HepG2 (cell line): ENCODE results near the gene UTP15. TPM values are rescaled to one million over a fixed set of nuclear protein-coding genes. Genes with fewer than 3 reads are reported as not detected.

Source experiments
- ATAC-seq: fragments of 200-7000 bp; cut with Tn5 transposase; 3 replicates; pipeline ENCODE4 v1.9.1; 2020; ENCODE audit warnings: mild to moderate bottlenecking, moderate library complexity
- BruUV-seq: library from RNA; stranded (reverse); fragments of 400-500 nt; replicated peaks from 2 replicates; lab custom pipeline; 2021; lab: Mats Ljungman, UMichigan
- CTCF ChIA-PET: fragments of 300-600 bp; formaldehyde crosslinking; extraction: SDS; loops from one replicate; lab custom pipeline; 2021; ENCODE audit warnings: low total read pairs, inconsistent platforms, low intra/inter-chr PET ratio; lab: Yijun Ruan, JAX
- POLR2A ChIA-PET: fragments of 350-600 bp; sonication (Branson Sonifier 250); formaldehyde crosslinking; loops from one replicate; lab custom pipeline; 2020; ENCODE audit warnings: antibody characterized with exemption, inconsistent platforms; lab: Yijun Ruan, JAX
- DNase-seq: peaks from one replicate; pipeline ENCODE4 v3.0.0-alpha.2; 2015; ENCODE audit warnings: low spot score
- FAIRE-seq: peaks from 3 replicates; lab custom pipeline; 2011; peaks lifted over from hg19 to GRCh38; lab: Jason Lieb, UNC
- H2AFZ ChIP-seq: one replicate; pipeline ENCODE4 v1.6.1; 2011; ENCODE audit warnings: low read length, inconsistent platforms
- H3K27ac ChIP-seq: fragments of 300-600 bp; 3 replicates; pipeline ENCODE4 v1.8.0; 2011; ENCODE audit warnings: mixed run types, mild to moderate bottlenecking, mixed read lengths, low read length, inconsistent platforms; ENCODE audit not compliant: insufficient read depth; ENCODE audit errors: extremely low read length
- H3K27me3 ChIP-seq, 2 experiments: fragments of 200-600 bp in 1 of 2; 2 replicates in 1 of 2; 3 replicates in 1 of 2; pipeline versions ENCODE4 v1.6.0 to v1.8.0; 2011; ENCODE audit warnings: low read length in 2 of 2, mild to moderate bottlenecking in 2 of 2, moderate library complexity in 2 of 2, inconsistent platforms in 1 of 2; ENCODE audit not compliant: insufficient read depth in 2 of 2, control insufficient read depth in 1 of 2
- H3K36me3 ChIP-seq, 2 experiments: fragments of 200-600 bp in 1 of 2; replicated peaks in 1 of 2; 2 replicates in 1 of 2; 3 replicates in 1 of 2; pipeline versions ENCODE4 v1.5.1 to v1.8.0; 2011; ENCODE audit warnings: low read length in 2 of 2, inconsistent platforms in 1 of 2; ENCODE audit not compliant: insufficient read depth in 2 of 2, control insufficient read depth in 1 of 2
- H3K4me1 ChIP-seq: 2 replicates; pipeline ENCODE4 v1.5.1; 2012; ENCODE audit warnings: low read length, inconsistent platforms; ENCODE audit not compliant: insufficient read depth
- H3K4me2 ChIP-seq: 2 replicates; pipeline ENCODE4 v1.6.0; 2011; ENCODE audit warnings: low read depth, low read length, inconsistent platforms
- H3K4me3 ChIP-seq, 3 experiments: fragments of 200-600 bp in 1 of 3; sonication (generic), shearing (Covaris generic) in 1 of 3; replicated peaks in 1 of 3; 2 replicates each; pipeline ENCODE4 v1.5.1; 2011 to 2016; ENCODE audit warnings: low read length in 3 of 3, inconsistent platforms in 2 of 3, low read depth in 2 of 3, mild to moderate bottlenecking in 2 of 3, control low read depth in 1 of 3, mixed read lengths in 1 of 3; ENCODE audit not compliant: insufficient read depth in 1 of 3
- H3K79me2 ChIP-seq: one replicate; pipeline ENCODE4 v1.6.1; 2011; ENCODE audit warnings: low read length, inconsistent platforms; ENCODE audit not compliant: insufficient read depth
- H3K9ac ChIP-seq: 2 replicates; pipeline ENCODE4 v1.6.0; 2011; ENCODE audit warnings: mild to moderate bottlenecking, low read depth, low read length, inconsistent platforms; ENCODE audit not compliant: insufficient read depth
- H3K9me3 ChIP-seq: 2 replicates; pipeline ENCODE4 v1.5.1; 2012; ENCODE audit warnings: mild to moderate bottlenecking, low read length
- H4K20me1 ChIP-seq: 2 replicates; pipeline ENCODE4 v1.6.0; 2011; ENCODE audit warnings: inconsistent platforms, mild to moderate bottlenecking, low read length, moderate library complexity; ENCODE audit not compliant: insufficient read depth
- ADNP ChIP-seq: sonication (generic); formaldehyde crosslinking; IDR thresholded peaks from 2 replicates; pipeline ENCODE4 v1.4.0; 2020; ENCODE audit warnings: missing genetic modification reagents
- AFF4 ChIP-seq: sonication (generic); formaldehyde crosslinking; IDR thresholded peaks from 2 replicates; pipeline ENCODE4 v1.4.0; 2020; ENCODE audit warnings: missing genetic modification reagents
- BCL3 ChIP-seq: sonication (generic); formaldehyde crosslinking; IDR thresholded peaks from 2 replicates; pipeline ENCODE4 v1.5.1; 2020; ENCODE audit warnings: mild to moderate bottlenecking, missing genetic modification reagents, moderate library complexity
- DMTF1 ChIP-seq: sonication (generic); formaldehyde crosslinking; IDR thresholded peaks from 2 replicates; pipeline ENCODE4 v1.4.0; 2020; ENCODE audit warnings: mild to moderate bottlenecking, missing genetic modification reagents
- GABPB1 ChIP-seq: IDR thresholded peaks from 2 replicates; pipeline ENCODE4 v1.6.1; 2016; ENCODE audit warnings: mild to moderate bottlenecking, missing genetic modification reagents, moderate library complexity, missing compliant biosample characterization
- RARA ChIP-seq: IDR thresholded peaks from 2 replicates; pipeline ENCODE4 v1.6.1; 2016; ENCODE audit warnings: missing genetic modification reagents, missing compliant biosample characterization
- RBAK ChIP-seq: sonication (generic); formaldehyde crosslinking; IDR thresholded peaks from 2 replicates; pipeline ENCODE4 v1.5.1; 2020; ENCODE audit warnings: mild to moderate bottlenecking, missing genetic modification reagents
- SALL2 ChIP-seq: sonication (generic); formaldehyde crosslinking; IDR thresholded peaks from 2 replicates; pipeline ENCODE4 v1.8.1; 2023; ENCODE audit warnings: mild to moderate bottlenecking, missing genetic modification reagents, inconsistent platforms
- SAP130 ChIP-seq: IDR thresholded peaks from 2 replicates; pipeline ENCODE4 v1.6.1; 2016; ENCODE audit warnings: low read depth
- SNAI1 ChIP-seq: sonication (generic); formaldehyde crosslinking; IDR thresholded peaks from 2 replicates; pipeline ENCODE4 v1.5.0; 2020; ENCODE audit warnings: mild to moderate bottlenecking, missing genetic modification reagents, borderline replicate concordance
- ZBTB20 ChIP-seq: sonication (generic); formaldehyde crosslinking; IDR thresholded peaks from 2 replicates; pipeline ENCODE4 v1.8.1; 2023; ENCODE audit warnings: missing genetic modification reagents, low read depth, mild to moderate bottlenecking, borderline replicate concordance
- ZNF414 ChIP-seq: sonication (generic); formaldehyde crosslinking; IDR thresholded peaks from 2 replicates; pipeline ENCODE4 v1.5.0; 2020; ENCODE audit warnings: missing genetic modification reagents
- WGBS: methylation state at CpG from one replicate; pipeline ENCODE4 v1.1.6; 2017; ENCODE audit warnings: low lambda C conversion rate; 5-methylcytosine and 5-hydroxymethylcytosine counted together
- in situ Hi-C: cut with HindIII; loops from 2 replicates; pipeline ENCODE4 v1.10.0; 2017; ENCODE audit warnings: low pct_unique_long_range_greater_than_20kb; ENCODE audit not compliant: extremely low pct_ligation_motif_present
- intact Hi-C: fragments of 100-400 bp; cut with micrococcal nuclease; formaldehyde crosslinking; loops from one replicate; pipeline ENCODE4 v1.10.0; 2022; ENCODE audit not compliant: unreplicated experiment
- polyA plus RNA-seq, 8 experiments: library from polyadenylated mRNA; depleted of rRNA in 3 of 8; stranded (reverse) in 7 of 8; unstranded in 1 of 8; fragments of >200 nt; fragmentation: Illumina TruSeq in 4 of 8; extraction: Trizol in 4 of 8; gene quantifications; 2 replicates each; pipeline versions ENCODE4 v1.2.1 to v1.2.3, GENCODE V29; 2011 to 2016; ENCODE audit warnings: low read depth in 4 of 8, missing spikeins in 1 of 8, mixed read lengths in 1 of 8; ENCODE audit not compliant: insufficient read depth in 1 of 8
- total RNA-seq, 5 experiments: library from RNA; depleted of rRNA; stranded (reverse); fragments of >200 nt; fragmentation: Illumina TruSeq; extraction: Trizol; gene quantifications; 2 replicates each; pipeline ENCODE4 v1.2.3, GENCODE V29; 2016; ENCODE audit warnings: low read depth in 1 of 5

UTP15 gene
- total and polyA plus RNA-seq, 2 of the 13 experiments (the other 11 are each of a cell fraction or from before 2014, with no cell fraction given), result 7.3 to 35.8 TPM

- no peaks in the 10 kb centered on the region for H4K20me1 ChIP-seq
- intact Hi-C loops (loop anchor here (2.0 to 5.0 kb wide), 2 partner anchors 20 to 47 kb away; partner anchors contain the start of genes ANKRA2, BTF3 and UTP15), in situ Hi-C loops (no loop called here)
- FAIRE-seq, result peak; percentile 100
- peak overlapping the region in 2 of 3 experiments; percentile 25 to 42; a peak in 4 of 6 replicates for H3K4me3 ChIP-seq
- H3K79me2 ChIP-seq, result no peaks in the 10 kb centered on the region
- H3K9me3 ChIP-seq, result no peaks in the 10 kb centered on the region
- H3K4me2 ChIP-seq, result peak overlapping the region; percentile 73
- no peaks in the 10 kb centered on the region for H3K27me3 ChIP-seq
- BruUV-seq, result TSS peak; percentile 92
- ChIA-PET CTCF (no interaction called here), POLR2A (interaction anchor here (0.6 to 2.5 kb wide), 6 partner anchors 19 to 278 kb away, joined by 3 to 26 read pairs (median 6); partner anchors contain the start of genes ANKRA2, ARHGEF28, BTF3 and UTP15)
- H3K27ac ChIP-seq, result peak overlapping the region; percentile 88
- peaks cover 85% of the 10 kb centered on the region for H3K4me1 ChIP-seq
- DNase-seq, result peak; percentile 100
- H3K36me3 ChIP-seq, result no peaks in the 10 kb centered on the region
- peak overlapping the region; percentile 16 for H2AFZ ChIP-seq
- peak; percentile 95 for ATAC-seq
- WGBS, result under 1% methylated on average over 9 of the region's 9 CpGs
- peak overlapping the region; percentile 70 for H3K9ac ChIP-seq
- TF ChIP-seq SAP130 (CRISPR knock-in tag) (peak; percentile 88), ZBTB20 (CRISPR knock-in tag) (0 out of 2 replicates have a peak, but pooled peaks have one; percentile 63), GABPB1 (CRISPR knock-in tag) (peak; percentile 55), ADNP (no peak), RARA (CRISPR knock-in tag) (peak; percentile 86), AFF4 (CRISPR knock-in tag) (no peak), DMTF1 (peak; percentile 80; the same call in 1 of the 2 replicates), ZNF414 (CRISPR knock-in tag) (peak; percentile 55; the same call in 1 of the 2 replicates), RBAK (no peak), SNAI1 (peak; percentile 59; the same call in 1 of the 2 replicates), SALL2 (CRISPR knock-in tag) (peak; percentile 18; the same call in 1 of the 2 replicates), BCL3 (CRISPR knock-in tag) (0 out of 2 replicates have a peak, but pooled peaks have one; percentile 50)
Measured at GRCh38 chr5:73544429-73545402, 20.8 kb upstream of the UTP15 start.
